ENCODE results near the gene NPFFR2.
"Not testable (repeated sequence)": the region's sequence is repeated elsewhere in the genome, so short reads cannot be mapped to it uniquely, and the experiment has no call there.

NPFFR2 gene

GRCh38 chr4:72152731-72153130, 120.9 kb downstream of the NPFFR2 start:
- Mint-ChIP-seq H3K27me3 (no peaks in the 10 kb centered on the region), H3K27ac (no peak overlapping the region), H3K4me3 (no peak overlapping the region), H3K4me1 (ENCODE audit: low read depth) (no peaks in the 10 kb centered on the region), H3K9me3 (no peaks in the 10 kb centered on the region), H3K36me3 (ENCODE audit: low read depth) (no peaks in the 10 kb centered on the region)
- no peak for DNase-seq

- not testable (repeated sequence) for H3K36me3 Mint-ChIP-seq (ENCODE audit: low read depth); H3K9me3 Mint-ChIP-seq; H3K27ac Mint-ChIP-seq; H3K4me1 Mint-ChIP-seq (ENCODE audit: low read depth); H3K27me3 Mint-ChIP-seq; DNase-seq; H3K4me3 Mint-ChIP-seq
Measured at GRCh38 chr4:72153634-72154033, 121.8 kb downstream of the NPFFR2 start.

DNA sequence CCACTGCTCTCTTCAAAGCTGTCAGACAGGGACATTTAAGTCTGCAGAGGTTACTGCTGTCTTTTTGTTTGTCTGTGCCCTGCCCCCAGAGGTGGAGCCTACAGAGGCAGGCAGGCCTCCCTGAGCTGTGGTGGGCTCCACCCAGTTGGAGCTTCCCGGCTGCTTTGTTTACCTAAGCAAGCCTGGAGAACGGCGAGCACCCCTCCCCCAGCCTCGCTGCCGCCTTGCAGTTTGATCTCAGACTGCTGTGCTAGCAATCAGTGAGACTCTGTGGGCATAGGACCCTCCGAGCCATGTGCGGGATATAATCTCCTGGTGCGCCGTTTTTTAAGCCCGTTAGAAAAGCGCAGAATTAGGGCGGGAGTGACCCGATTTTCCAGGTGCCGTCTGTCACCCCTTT, 137.5 kb downstream of the NPFFR2 start:
- not testable (repeated sequence) for H3K9me3 Mint-ChIP-seq; DNase-seq; H3K27ac Mint-ChIP-seq; H3K4me3 Mint-ChIP-seq; H3K36me3 Mint-ChIP-seq (ENCODE audit: low read depth); H3K4me1 Mint-ChIP-seq (ENCODE audit: low read depth); H3K27me3 Mint-ChIP-seq

- no peak overlapping the region for H3K4me3 Mint-ChIP-seq
- no peaks in the 10 kb centered on the region for H3K4me1 Mint-ChIP-seq (ENCODE audit: low read depth)
- no peak for DNase-seq
- H3K9me3 Mint-ChIP-seq: no peaks in the 10 kb centered on the region
- H3K27me3 Mint-ChIP-seq: no peaks in the 10 kb centered on the region
- no peaks in the 10 kb centered on the region for H3K36me3 Mint-ChIP-seq (ENCODE audit: low read depth)
- H3K27ac Mint-ChIP-seq: no peak overlapping the region
Measured at GRCh38 chr4:72169861-72170260, 138.1 kb downstream of the NPFFR2 start.

DNA sequence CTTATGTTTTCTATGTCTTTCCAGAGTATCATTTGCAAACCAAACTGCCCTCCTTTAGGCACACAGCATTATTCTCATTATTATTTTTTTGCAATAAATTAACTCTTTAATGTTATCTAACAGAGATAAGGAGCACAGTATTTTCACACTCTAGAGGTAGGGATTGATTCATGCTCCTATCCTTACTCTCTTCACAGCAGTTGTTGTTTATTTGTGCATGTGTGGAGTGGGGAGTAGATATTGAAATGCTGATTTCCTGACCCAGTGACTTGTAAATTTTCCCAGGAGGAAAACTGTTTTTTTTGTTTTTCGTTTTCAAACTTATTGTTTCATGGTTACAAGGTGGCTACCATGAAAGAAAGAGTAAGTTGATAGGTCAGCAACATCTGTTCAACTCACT, 140.0 kb downstream of the NPFFR2 start:
- H3K36me3 Mint-ChIP-seq (ENCODE audit: low read depth): no peaks in the 10 kb centered on the region
- no peak overlapping the region for H3K27ac Mint-ChIP-seq

DNA sequence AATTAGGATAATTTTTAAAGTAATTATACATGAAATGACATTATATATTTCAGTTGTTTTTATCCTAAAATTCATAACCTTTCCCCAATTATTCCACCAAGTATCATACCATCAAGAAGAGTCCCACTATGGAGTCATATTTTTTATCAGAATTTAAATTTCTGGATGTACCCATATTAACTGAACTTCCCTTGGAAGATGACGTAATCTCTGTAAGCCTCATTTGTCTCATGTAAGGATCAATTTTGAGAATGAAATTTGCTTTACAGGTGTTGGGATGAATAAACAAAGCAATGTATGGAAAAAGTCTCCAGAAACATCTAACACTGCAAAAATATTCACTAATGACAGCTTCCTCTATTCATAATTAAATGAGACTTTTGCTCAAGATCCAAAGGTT, 147.5 kb downstream of the NPFFR2 start:
- Mint-ChIP-seq H3K36me3 (ENCODE audit: low read depth) (no peaks in the 10 kb centered on the region), H3K9me3 (peaks cover 3% of the 10 kb centered on the region), H3K27ac (no peak overlapping the region), H3K27me3 (no peaks in the 10 kb centered on the region), H3K4me1 (ENCODE audit: low read depth) (no peaks in the 10 kb centered on the region), H3K4me3 (no peak overlapping the region)
- no peak for DNase-seq

More for the DNA sequence above, 140.0 kb downstream of the NPFFR2 start:
- H3K4me3 Mint-ChIP-seq: no peak overlapping the region
- H3K27me3 Mint-ChIP-seq: no peaks in the 10 kb centered on the region
- H3K4me1 Mint-ChIP-seq (ENCODE audit: low read depth): no peaks in the 10 kb centered on the region
- H3K9me3 Mint-ChIP-seq: peaks cover 3% of the 10 kb centered on the region
- DNase-seq: no peak

GRCh38 chr4:72186714-72187113, 154.9 kb downstream of the NPFFR2 start:
- Mint-ChIP-seq H3K27ac (no peak overlapping the region), H3K36me3 (ENCODE audit: low read depth) (no peaks in the 10 kb centered on the region), H3K9me3 (no peaks in the 10 kb centered on the region), H3K4me1 (ENCODE audit: low read depth) (no peaks in the 10 kb centered on the region), H3K4me3 (no peak overlapping the region), H3K27me3 (no peaks in the 10 kb centered on the region)
- no peak for DNase-seq

- H3K4me1 Mint-ChIP-seq (ENCODE audit: low read depth): no peaks in the 10 kb centered on the region
- no peak for DNase-seq
- no peaks in the 10 kb centered on the region for H3K36me3 Mint-ChIP-seq (ENCODE audit: low read depth)
- H3K9me3 Mint-ChIP-seq: no peaks in the 10 kb centered on the region
- H3K4me3 Mint-ChIP-seq: no peak overlapping the region
- no peak overlapping the region for H3K27ac Mint-ChIP-seq
- no peaks in the 10 kb centered on the region for H3K27me3 Mint-ChIP-seq
Measured at GRCh38 chr4:72194046-72194445, 162.2 kb downstream of the NPFFR2 start.

- Mint-ChIP-seq H3K36me3 (ENCODE audit: low read depth) (no peaks in the 10 kb centered on the region), H3K27me3 (no peaks in the 10 kb centered on the region), H3K27ac (no peak overlapping the region), H3K9me3 (no peaks in the 10 kb centered on the region), H3K4me3 (no peak overlapping the region), H3K4me1 (ENCODE audit: low read depth) (no peaks in the 10 kb centered on the region)
- no peak for DNase-seq
Measured at GRCh38 chr4:72194453-72194852, 162.7 kb downstream of the NPFFR2 start.

Measured in activated T-cell treated with anti-CD3 and anti-CD28 coated beads, Interleukin-2, amount 50 U/mL, for 24 hours (primary cell).